Colonic mucosa (tissue), 4 donors: ENCODE measurements around the gene DOHH. TPM values are rescaled to one million over a fixed set of nuclear protein-coding genes. Genes with fewer than 3 reads are reported as not detected.

Experiments
- DNase-seq: peaks from one replicate; pipeline ENCODE4 v3.0.0-alpha.2; 2020
- H3K27ac ChIP-seq: fragments of 200-600 bp; one replicate; pipeline ENCODE4 v1.8.0; 2021
- H3K27me3 ChIP-seq: fragments of 200-600 bp; one replicate; pipeline ENCODE4 v1.8.0; 2021
- H3K36me3 ChIP-seq: fragments of 200-600 bp; one replicate; pipeline ENCODE4 v1.8.0; 2021
- H3K4me1 ChIP-seq: fragments of 200-600 bp; one replicate; pipeline ENCODE4 v1.8.0; 2021; ENCODE audit warnings: mild to moderate bottlenecking
- H3K4me3 ChIP-seq: fragments of 200-600 bp; one replicate; pipeline ENCODE4 v1.8.0; 2021
- H3K9ac ChIP-seq, 2 donors: one replicate each; pipeline ENCODE4 v1.7.0; 2013; ENCODE audit warnings: control low read depth in 2 of 2, low read depth in 2 of 2, low read length in 2 of 2
- H3K9me3 ChIP-seq: fragments of 200-600 bp; one replicate; pipeline ENCODE4 v1.8.0; 2021
- intact Hi-C: fragments of 100-400 bp; cut with DNase I; formaldehyde crosslinking; loops from one replicate; pipeline ENCODE4 v1.14.1; 2022
- total RNA-seq, 2 donors: library from RNA; stranded (reverse); fragmentation: NEBNext Ultra II Directional in 1 of 2; extraction: Animal tissue kit (Norgen Biotek cat#: 25700) in 1 of 2; gene quantifications; one replicate each; pipeline ENCODE4 v1.2.1, GENCODE V29; 2021
- TF ChIP-seq, protein P1 (sequence below): fragments of 200-600 bp; IDR thresholded peaks from one replicate; pipeline ENCODE4 v1.8.0; 2022; ENCODE audit warnings: antibody characterized with exemption, mild to moderate bottlenecking
- donor health status: healthy.
- donor health status: DM: no; HTN: no; CAD: no.
- donor health status: DM: no; HTN: no; CAD: no.

Gene DOHH
- total RNA-seq, 2 donors from 2014 or later = 9.5 to 24.4 TPM

DNA sequence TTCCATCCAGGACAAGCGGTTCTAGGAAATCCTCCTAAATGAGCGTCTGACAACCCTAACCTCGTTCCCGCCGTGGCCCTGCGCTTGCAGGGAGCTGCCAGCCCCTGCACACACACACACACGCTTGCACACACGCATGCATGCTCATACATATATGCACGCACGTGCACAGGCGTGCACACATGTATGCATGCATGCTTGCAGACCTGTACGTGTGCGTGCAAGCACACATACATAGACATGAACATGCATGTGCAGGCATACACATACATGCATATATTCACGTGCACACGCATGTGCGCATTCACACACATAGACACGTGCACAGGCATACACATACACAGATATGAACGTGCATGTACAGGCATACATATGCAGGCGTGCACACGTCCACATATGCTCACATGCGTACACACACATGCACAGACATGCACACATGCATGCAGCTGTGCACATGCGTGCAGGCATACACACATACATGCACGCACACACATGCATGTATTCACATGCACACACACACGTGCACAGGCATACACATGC, 55.7 kb downstream of the DOHH start:
- Histone ChIP-seq H3K4me3 (no peak overlapping the region), H3K9ac (no peak overlapping the region), H3K27me3 (no peaks in the 10 kb centered on the region), H3K36me3 (no peaks in the 10 kb centered on the region), H3K27ac (no peak overlapping the region), H3K4me1 (no peaks in the 10 kb centered on the region), H3K9me3 (no peaks in the 10 kb centered on the region)
- intact Hi-C loops = no loop called here
- TF ChIP-seq, protein P1, sequence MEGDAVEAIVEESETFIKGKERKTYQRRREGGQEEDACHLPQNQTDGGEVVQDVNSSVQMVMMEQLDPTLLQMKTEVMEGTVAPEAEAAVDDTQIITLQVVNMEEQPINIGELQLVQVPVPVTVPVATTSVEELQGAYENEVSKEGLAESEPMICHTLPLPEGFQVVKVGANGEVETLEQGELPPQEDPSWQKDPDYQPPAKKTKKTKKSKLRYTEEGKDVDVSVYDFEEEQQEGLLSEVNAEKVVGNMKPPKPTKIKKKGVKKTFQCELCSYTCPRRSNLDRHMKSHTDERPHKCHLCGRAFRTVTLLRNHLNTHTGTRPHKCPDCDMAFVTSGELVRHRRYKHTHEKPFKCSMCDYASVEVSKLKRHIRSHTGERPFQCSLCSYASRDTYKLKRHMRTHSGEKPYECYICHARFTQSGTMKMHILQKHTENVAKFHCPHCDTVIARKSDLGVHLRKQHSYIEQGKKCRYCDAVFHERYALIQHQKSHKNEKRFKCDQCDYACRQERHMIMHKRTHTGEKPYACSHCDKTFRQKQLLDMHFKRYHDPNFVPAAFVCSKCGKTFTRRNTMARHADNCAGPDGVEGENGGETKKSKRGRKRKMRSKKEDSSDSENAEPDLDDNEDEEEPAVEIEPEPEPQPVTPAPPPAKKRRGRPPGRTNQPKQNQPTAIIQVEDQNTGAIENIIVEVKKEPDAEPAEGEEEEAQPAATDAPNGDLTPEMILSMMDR = no peak
- no peak for DNase-seq

DNA sequence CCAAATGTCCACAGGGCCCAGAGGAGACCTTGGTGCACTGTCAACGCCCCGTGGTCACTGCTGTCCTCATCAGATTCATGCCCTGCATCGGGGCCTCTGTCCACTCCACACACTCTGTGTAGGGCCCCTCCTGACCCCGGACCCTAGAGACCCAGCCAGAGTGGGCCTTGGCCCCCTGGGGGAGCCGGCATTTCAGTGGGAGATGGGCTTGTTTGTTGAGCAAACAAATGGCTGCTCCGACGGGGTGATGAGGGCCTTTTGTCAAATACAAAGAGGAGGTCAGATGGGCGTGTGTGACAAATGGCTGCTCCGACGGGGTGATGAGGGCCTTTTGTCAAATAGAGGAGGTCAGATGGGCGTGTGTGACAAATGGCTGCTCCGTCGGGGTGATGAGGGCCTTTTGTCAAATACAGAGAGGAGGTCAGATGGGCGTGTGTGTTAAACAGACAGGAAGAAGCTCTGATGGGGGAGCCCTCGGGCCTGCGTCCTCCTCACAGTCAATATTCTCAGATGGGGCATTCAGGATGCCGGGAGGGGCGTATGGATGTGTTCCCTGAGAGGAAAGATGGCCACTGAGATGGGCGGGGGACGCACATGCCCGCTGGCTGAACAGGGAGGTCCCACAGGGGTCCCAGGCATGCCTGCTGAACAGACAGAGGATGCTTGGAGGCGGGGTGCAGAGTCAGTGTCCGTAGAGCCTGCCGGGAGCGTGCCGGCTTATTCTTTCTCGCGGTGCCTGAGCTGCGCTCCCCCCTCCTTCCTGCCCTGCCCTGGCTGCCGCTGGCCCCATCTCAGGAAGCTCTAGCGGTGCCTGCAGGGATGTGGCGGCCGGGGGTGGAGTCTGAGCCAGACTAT, 56.4 kb downstream of the DOHH start:
- no peaks in the 10 kb centered on the region for H3K36me3 ChIP-seq
- H3K4me3 ChIP-seq = no peak overlapping the region
- TF ChIP-seq, protein P1 = no peak
- no peak overlapping the region for H3K9ac ChIP-seq
- H3K27ac ChIP-seq = no peak overlapping the region
- H3K27me3 ChIP-seq = no peaks in the 10 kb centered on the region
- no peaks in the 10 kb centered on the region for H3K4me1 ChIP-seq
- no peak for DNase-seq
- no peaks in the 10 kb centered on the region for H3K9me3 ChIP-seq
- intact Hi-C loops = no loop called here

DNA sequence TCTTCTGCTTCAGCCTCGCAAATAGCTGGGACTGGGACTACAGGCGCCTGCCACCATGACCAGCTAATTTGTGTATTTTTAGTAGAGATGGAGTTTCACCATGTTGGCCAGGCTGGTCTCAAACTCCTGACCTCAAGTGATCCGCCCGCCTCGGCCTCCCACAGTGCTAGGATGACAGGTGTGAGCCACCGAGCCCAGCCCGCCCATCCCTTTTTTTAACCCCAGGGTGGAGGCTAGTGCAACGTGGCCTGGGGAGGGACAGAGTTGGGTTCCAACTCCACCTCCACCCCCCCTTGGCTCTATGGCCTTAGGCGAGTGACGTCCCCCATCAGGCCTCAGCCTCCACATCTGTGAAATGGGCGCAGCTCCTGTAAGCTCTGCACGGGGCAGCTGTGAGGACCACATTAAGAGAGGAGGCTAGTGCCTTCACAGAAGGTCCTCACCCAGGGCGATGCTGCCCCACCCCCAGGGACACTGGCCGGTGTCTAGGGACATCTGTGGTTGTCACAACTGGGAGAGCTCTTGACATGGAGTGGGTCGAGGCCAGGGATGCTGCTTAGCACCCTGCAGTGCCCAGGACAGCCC, 57.9 kb downstream of the DOHH start:
- no peak for DNase-seq
- no peaks in the 10 kb centered on the region for H3K27me3 ChIP-seq
- H3K9ac ChIP-seq = no peak overlapping the region
- intact Hi-C loops = no loop called here
- no peak overlapping the region for H3K4me3 ChIP-seq
- H3K36me3 ChIP-seq = no peaks in the 10 kb centered on the region
- H3K9me3 ChIP-seq = no peaks in the 10 kb centered on the region
- no peak overlapping the region for H3K27ac ChIP-seq
- TF ChIP-seq, protein P1 = no peak
- H3K4me1 ChIP-seq = no peaks in the 10 kb centered on the region

DNA sequence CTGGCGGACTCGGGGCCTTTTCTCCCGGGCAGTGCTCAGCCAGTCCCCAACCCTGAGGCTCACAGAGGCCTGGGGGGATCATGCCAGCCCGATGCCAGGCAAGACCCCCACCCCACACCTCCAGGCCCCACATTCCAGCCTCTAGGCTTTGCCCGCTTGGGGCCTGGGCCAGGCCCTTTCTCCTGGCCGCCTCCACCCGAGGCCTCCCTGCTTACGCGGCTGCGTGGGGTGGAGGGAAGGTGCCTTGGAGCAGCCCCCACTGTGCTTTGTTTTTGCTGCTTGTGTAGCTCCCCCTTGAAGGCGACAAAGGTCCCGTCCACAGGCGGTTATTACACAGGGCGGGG, 58.5 kb downstream of the DOHH start:
- no peak overlapping the region for H3K4me3 ChIP-seq
- no peak for DNase-seq
- H3K36me3 ChIP-seq = no peaks in the 10 kb centered on the region
- TF ChIP-seq, protein P1 = no peak
- no peak overlapping the region for H3K9ac ChIP-seq
- no peaks in the 10 kb centered on the region for H3K9me3 ChIP-seq
- H3K4me1 ChIP-seq = no peaks in the 10 kb centered on the region
- H3K27me3 ChIP-seq = no peaks in the 10 kb centered on the region
- H3K27ac ChIP-seq = no peak overlapping the region
- intact Hi-C loops = no loop called here

DNA sequence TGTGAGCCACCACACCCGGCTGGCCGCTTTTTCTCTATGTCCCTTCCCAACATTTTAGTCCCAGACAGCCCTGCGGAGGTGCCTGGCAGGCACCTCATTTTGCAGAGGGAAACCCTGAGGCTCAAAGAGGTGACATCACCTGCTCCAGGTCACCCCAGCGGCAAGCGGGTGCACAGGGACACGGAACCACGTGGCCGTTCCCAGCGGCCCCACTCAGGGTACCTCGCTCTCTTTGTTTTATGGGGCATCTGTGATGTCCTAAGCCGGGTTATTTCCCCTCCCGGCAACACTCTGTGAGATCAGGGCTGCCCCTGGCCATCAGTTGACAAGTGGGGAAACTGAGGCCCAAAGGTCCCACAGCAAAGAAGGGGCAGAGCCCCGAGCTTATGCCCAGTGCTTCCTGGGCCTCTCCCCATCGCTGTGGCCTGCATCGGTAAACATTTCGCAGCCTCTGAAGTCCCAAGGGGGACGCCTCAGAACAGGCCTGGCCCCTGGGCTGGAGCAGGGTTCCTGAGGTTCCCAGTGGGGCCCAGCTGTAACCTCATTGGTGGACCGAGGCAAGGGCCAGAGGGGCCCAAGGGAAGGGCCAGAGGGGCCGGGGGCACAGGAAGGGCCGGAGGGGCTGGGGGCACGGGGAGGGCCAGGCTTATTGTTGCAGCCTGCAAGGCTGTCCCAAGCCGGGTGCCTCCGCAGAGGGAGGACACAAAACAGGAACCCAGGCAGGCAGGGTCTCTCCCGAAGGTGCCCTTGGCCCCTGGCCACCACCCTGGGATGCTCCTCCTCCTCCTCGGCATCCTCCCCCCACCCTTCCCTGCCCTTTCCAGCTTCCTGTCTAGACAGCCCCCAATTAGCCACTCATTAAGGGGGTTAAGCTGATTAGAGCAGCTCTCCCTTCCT, 59.1 kb downstream of the DOHH start:
- Histone ChIP-seq H3K27me3 (no peaks in the 10 kb centered on the region), H3K4me3 (no peak overlapping the region), H3K36me3 (no peaks in the 10 kb centered on the region), H3K27ac (no peak overlapping the region), H3K9me3 (no peaks in the 10 kb centered on the region), H3K4me1 (no peaks in the 10 kb centered on the region), H3K9ac (no peak overlapping the region)
- DNase-seq = no peak
- intact Hi-C loops = no loop called here
- TF ChIP-seq, protein P1 = no peak
